Brain pericyte (primary cell): ENCODE results near the gene PLS3.
"Not testable (repeated sequence)": the region's sequence is repeated elsewhere in the genome, so short reads cannot be mapped to it uniquely, and the experiment has no call there.

Experiments
- DNase-seq: peaks from one replicate; pipeline ENCODE4 v3.0.0-alpha.2; 2012; ENCODE audit warnings: low read depth, low spot score

PLS3 gene, protein sequence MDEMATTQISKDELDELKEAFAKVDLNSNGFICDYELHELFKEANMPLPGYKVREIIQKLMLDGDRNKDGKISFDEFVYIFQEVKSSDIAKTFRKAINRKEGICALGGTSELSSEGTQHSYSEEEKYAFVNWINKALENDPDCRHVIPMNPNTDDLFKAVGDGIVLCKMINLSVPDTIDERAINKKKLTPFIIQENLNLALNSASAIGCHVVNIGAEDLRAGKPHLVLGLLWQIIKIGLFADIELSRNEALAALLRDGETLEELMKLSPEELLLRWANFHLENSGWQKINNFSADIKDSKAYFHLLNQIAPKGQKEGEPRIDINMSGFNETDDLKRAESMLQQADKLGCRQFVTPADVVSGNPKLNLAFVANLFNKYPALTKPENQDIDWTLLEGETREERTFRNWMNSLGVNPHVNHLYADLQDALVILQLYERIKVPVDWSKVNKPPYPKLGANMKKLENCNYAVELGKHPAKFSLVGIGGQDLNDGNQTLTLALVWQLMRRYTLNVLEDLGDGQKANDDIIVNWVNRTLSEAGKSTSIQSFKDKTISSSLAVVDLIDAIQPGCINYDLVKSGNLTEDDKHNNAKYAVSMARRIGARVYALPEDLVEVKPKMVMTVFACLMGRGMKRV

GRCh38 chrX:115560978-115561604, at the start of gene PLS3:
TSS of gene PLS3 (plus strand) at chrX:115561174. CDS start at chrX:115610251, 49,077 bp downstream.
- DNase-seq: no peak

DNA sequence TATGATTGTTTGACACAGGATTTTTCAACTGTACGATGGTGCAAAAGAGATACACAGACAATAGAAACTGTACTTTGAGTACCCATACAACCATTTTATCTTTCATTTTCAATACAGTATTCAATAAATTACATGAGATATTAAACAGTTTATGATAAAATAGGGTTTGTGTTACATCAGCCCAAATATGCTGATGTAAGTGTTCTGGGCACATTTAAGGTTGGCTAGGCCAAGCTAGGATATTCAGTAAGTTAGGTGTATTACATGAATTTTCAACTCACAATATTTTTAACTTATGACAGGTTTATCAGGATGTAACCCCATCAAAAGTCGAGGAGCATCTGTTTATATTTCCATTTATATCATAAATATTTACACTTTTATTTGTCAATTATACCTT, 42.9 kb upstream of the PLS3 start:
- no peak for DNase-seq

GRCh38 chrX:115521741-115522140, 39.2 kb upstream of the PLS3 start:
- no peak for DNase-seq

GRCh38 chrX:115522952-115523351, 38.0 kb upstream of the PLS3 start:
- no peak for DNase-seq

GRCh38 chrX:115525486-115525885, 35.5 kb upstream of the PLS3 start:
- DNase-seq: no peak

DNA sequence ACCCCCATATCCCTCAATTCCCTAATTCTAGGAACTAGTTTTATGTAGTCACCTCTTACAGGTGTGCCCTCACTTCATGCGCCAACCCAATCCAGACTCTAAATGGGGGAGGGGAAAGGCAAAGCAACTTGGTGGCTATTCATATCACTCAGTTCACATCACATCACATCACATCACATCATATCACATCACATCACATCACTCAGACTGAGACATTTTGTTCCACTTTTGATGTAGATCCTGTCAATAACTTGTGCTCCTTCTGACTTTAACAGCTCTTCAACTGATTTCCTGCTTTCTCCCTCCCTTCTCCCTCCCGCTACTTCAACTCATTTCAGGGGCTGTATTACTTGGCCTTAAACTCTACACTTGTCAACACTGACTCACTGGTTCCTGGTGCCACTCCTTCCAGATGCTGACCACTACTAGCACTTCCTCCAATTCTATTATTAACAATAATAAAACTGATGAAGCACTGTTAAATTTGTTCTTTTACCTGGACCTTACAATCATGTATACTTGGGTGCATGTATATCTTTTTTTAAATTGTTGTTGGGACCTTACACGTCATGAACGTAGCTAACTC, 29.1 kb upstream of the PLS3 start:
- no peak for DNase-seq

DNA sequence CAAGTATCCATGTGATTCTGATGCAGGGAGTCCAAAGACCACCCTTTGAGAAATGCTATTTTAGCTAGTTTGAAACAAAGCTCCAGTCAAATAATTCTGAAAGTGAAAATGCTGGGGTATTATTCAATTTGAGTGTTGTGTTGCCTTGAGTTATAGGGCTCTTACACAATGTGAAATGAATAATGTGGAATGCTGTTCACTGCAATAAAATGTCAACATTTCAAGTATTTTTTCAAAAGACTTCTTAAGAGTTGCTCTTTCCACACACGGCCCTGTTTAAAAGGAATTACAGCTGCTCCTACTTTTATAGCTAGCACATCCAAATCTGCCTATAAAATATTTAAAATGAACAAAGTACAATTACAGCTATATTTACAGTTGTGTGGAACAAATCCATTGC, 27.5 kb upstream of the PLS3 start:
- no peak for DNase-seq

- DNase-seq: no peak
Observed at GRCh38 chrX:115534383-115534782, 26.6 kb upstream of the PLS3 start.

GRCh38 chrX:115535421-115535820, 25.6 kb upstream of the PLS3 start:
- DNase-seq: no peak

DNA sequence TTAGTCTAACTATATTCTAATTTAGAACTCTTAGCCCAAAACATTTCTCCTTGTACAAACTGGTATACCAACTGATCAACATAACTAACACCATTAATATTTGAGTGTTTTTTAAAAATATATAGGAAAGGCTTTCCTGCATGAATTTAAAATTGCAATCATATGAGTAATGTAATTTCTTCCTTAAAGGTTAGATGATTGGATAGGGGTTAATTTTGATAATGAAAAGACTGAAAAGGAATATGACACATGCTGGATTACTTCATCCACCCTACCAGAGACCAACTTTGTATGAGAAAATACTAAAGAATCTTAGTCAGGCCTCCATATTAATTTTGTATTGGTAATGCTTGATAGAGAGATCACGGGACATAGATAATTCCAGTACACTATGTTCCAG, 25.1 kb upstream of the PLS3 start:
- DNase-seq: no peak

- no peak for DNase-seq
Observed at GRCh38 chrX:115539841-115540240, 21.1 kb upstream of the PLS3 start.

- DNase-seq: not testable (repeated sequence)
Observed at GRCh38 chrX:115541045-115541444, 19.9 kb upstream of the PLS3 start.

GRCh38 chrX:115547448-115547847, 13.5 kb upstream of the PLS3 start:
- no peak for DNase-seq

GRCh38 chrX:115549008-115549407, 12.0 kb upstream of the PLS3 start:
- DNase-seq: no peak

DNA sequence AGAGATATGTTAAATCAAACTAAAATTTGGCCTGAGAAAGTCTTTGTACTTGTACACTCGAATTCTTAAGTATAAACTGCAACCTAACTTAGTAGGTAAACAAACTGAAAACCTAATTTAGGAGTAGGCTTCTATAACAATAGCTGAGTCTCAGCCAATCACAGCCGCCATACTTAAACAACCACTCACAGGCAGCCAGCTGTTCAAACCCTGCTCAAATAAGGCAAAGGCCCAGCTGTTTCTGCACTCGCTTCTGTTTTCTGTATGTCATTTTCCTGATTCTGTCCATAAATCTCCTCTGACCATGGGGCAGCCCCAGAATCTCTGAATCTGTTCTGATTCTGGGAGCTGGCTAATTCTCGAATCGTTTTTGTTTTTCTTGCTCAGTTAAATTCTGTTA, 7.8 kb upstream of the PLS3 start:
- DNase-seq: no peak

GRCh38 chrX:115559672-115560071, 1.3 kb upstream of the PLS3 start:
- DNase-seq: no peak

DNA sequence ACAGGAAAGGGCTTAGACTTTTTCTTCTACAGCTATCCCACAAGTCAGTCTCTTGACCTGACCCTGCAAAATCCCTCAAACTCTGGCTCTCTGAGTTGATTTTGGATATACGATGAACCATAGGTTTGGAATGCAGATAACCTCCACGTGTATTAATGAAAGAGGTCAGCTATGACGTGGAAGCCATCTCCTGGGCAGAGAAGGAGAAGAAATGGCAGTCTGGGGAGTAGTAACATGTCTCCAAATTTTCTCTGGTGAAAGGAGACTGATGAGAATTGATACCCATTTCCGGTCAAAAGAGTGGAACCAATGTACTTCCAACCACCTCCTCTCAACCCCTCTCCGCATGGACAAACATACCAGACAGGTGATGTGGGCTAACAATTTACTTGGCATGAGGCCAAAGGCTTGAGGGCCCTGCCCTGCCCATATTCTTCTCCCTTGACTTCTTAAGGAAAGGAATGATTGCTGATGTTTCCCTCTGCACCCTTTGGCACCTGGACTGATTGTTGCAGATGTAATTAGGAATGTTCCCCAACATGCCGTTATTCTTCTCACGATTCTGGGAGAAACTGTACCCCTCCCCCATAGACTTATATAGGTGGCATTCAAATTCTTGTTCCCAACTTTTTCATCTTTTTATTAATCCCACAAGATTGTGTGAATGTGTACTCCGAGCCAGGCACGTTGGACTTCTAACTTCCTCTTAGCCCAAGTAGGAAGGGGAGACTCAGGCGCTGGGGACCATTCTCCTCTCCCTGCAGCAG, 580 bp upstream of the PLS3 start:
- no peak for DNase-seq

- no peak for DNase-seq
Observed at GRCh38 chrX:115561605-115562479, 868 bp downstream of the PLS3 start.

GRCh38 chrX:115562480-115562847, 1.5 kb downstream of the PLS3 start:
- DNase-seq: no peak

DNA sequence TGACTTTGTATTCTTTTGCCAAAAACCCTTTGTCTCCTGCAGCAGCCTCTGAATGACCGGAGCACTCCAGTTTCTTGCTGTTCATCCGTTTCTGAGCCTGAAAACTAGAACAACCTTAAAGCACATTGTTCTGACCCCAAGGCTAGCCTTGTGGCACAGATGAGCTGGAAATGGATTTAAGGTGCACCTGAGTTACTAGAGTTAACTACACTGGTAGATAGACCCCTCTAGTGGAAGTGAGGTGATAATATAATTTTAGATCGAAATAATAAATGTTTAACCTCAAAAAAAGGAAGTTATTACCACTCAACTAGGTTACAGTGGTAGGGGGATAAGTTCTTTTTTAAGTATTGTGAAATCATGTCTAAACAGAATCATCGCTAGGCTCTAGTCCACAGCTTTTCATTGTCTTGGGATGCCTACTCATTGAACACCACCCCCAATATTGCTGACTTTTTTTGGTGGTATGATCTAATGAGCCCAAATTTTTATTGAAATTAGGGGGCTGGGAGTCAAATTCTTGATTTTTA, 2.7 kb downstream of the PLS3 start:
- DNase-seq: no peak

GRCh38 chrX:115564243-115564642, 3.3 kb downstream of the PLS3 start:
- no peak for DNase-seq
